IMR-90 (cell line): ENCODE data around the gene PSD2. TPM values are rescaled to one million over a fixed set of nuclear protein-coding genes. Genes with fewer than 3 reads are reported as not detected.

Experiments
- ATAC-seq: fragments of 200-7000 bp; cut with Tn5 transposase; 2 replicates; pipeline ENCODE4 v1.9.1; 2020; ENCODE audit warnings: low read depth, mild to moderate bottlenecking, moderate library complexity
- BruUV-seq: library from RNA; stranded (reverse); fragments of 400-500 nt; replicated peaks from 2 replicates; lab custom pipeline; 2021; lab: Mats Ljungman, UMichigan
- CTCF ChIA-PET: fragments of 300-600 bp; formaldehyde crosslinking; extraction: SDS; loops from one replicate; lab custom pipeline; 2021; ENCODE audit warnings: antibody characterized with exemption; lab: Yijun Ruan, JAX
- POLR2A ChIA-PET: fragments of 300-600 bp; sonication (Branson Sonifier 250); formaldehyde crosslinking; loops from one replicate; lab custom pipeline; 2022; ENCODE audit warnings: antibody characterized with exemption; ENCODE audit not compliant: unreplicated experiment; lab: Charles Lee
- DNase-seq: peaks from one replicate; pipeline ENCODE4 v3.0.0; 2013
- H2AFZ ChIP-seq: replicated peaks from 2 replicates; pipeline ENCODE3; 2013; ENCODE audit warnings: low read length, mild to moderate bottlenecking; ENCODE audit not compliant: poor library complexity
- H2AK5ac ChIP-seq: 2 replicates; pipeline ENCODE4 v1.6.1; 2013; ENCODE audit warnings: low read depth, low read length, inconsistent platforms
- H2AK9ac ChIP-seq: replicated peaks from 2 replicates; pipeline ENCODE3; 2013; ENCODE audit warnings: mild to moderate bottlenecking, low read depth, low read length, moderate library complexity; ENCODE audit not compliant: poor library complexity
- H2BK120ac ChIP-seq: 2 replicates; pipeline ENCODE4 v1.6.1; 2013; ENCODE audit warnings: low read depth, low read length, inconsistent platforms
- H2BK15ac ChIP-seq: 3 replicates; pipeline ENCODE4 v1.6.1; 2013; ENCODE audit warnings: low read depth, low read length, inconsistent platforms
- H2BK20ac ChIP-seq: 2 replicates; pipeline ENCODE4 v1.6.1; 2013; ENCODE audit warnings: low read depth, mild to moderate bottlenecking, inconsistent platforms, low read length, moderate library complexity
- H2BK5ac ChIP-seq: 2 replicates; pipeline ENCODE4 v1.6.1; 2013; ENCODE audit warnings: mild to moderate bottlenecking, low read depth, low read length, inconsistent platforms; ENCODE audit not compliant: poor library complexity, severe bottlenecking
- H3K14ac ChIP-seq: replicated peaks from 2 replicates; pipeline ENCODE4 v1.6.1; 2013; ENCODE audit warnings: low read depth, low read length, inconsistent platforms
- H3K18ac ChIP-seq: 2 replicates; pipeline ENCODE4 v1.6.1; 2013; ENCODE audit warnings: low read depth, low read length, control low read depth
- H3K23ac ChIP-seq: 2 replicates; pipeline ENCODE4 v1.6.1; 2013; ENCODE audit warnings: low read depth, low read length, inconsistent platforms
- H3K27ac ChIP-seq: 2 replicates; pipeline ENCODE4 v1.5.1; 2013; ENCODE audit warnings: mild to moderate bottlenecking, control low read depth, low read length; ENCODE audit not compliant: insufficient read depth
- H3K27me3 ChIP-seq: 2 replicates; pipeline ENCODE4 v1.6.1; 2013; ENCODE audit warnings: low read length; ENCODE audit not compliant: control insufficient read depth, insufficient read depth
- H3K36me3 ChIP-seq: 2 replicates; pipeline ENCODE4 v1.6.1; 2013; ENCODE audit warnings: low read length, mixed read lengths; ENCODE audit not compliant: control insufficient read depth, insufficient read depth
- H3K4ac ChIP-seq: 2 replicates; pipeline ENCODE4 v1.6.1; 2013; ENCODE audit warnings: low read depth, low read length, inconsistent platforms
- H3K4me1 ChIP-seq: 2 replicates; pipeline ENCODE4 v1.6.1; 2013; ENCODE audit warnings: low read length, mixed read lengths; ENCODE audit not compliant: control insufficient read depth, insufficient read depth
- H3K4me2 ChIP-seq: 2 replicates; pipeline ENCODE4 v1.6.1; 2013; ENCODE audit warnings: low read depth, mild to moderate bottlenecking, control low read depth, low read length, moderate library complexity
- H3K4me3 ChIP-seq: 2 replicates; pipeline ENCODE4 v1.5.1; 2013; ENCODE audit warnings: low read depth, mild to moderate bottlenecking, control low read depth, low read length, moderate library complexity; ENCODE audit not compliant: insufficient read depth
- H3K56ac ChIP-seq: 2 replicates; pipeline ENCODE4 v1.6.1; 2013; ENCODE audit warnings: low read length, inconsistent platforms; ENCODE audit not compliant: insufficient read depth; ENCODE audit errors: extremely low read depth
- H3K79me1 ChIP-seq, 2 experiments: 2 replicates each; pipeline ENCODE4 v1.6.1; 2013; ENCODE audit warnings: low read length in 2 of 2, inconsistent platforms in 1 of 2, low read depth in 1 of 2
- H3K9ac ChIP-seq: 2 replicates; pipeline ENCODE4 v1.6.1; 2013; ENCODE audit warnings: low read depth, low read length, control low read depth
- H3K9me1 ChIP-seq: 2 replicates; pipeline ENCODE4 v1.6.1; 2013; ENCODE audit warnings: low read length, inconsistent platforms; ENCODE audit not compliant: insufficient read depth
- H3K9me3 ChIP-seq: 2 replicates; pipeline ENCODE4 v1.6.1; 2013; ENCODE audit warnings: low read length; ENCODE audit not compliant: control insufficient read depth, insufficient read depth
- H4K20me1 ChIP-seq: 2 replicates; pipeline ENCODE4 v1.6.1; 2013; ENCODE audit warnings: low read length, inconsistent platforms; ENCODE audit not compliant: insufficient read depth
- H4K5ac ChIP-seq: 2 replicates; pipeline ENCODE4 v1.6.1; 2013; ENCODE audit warnings: mild to moderate bottlenecking, low read depth, low read length, control low read depth
- H4K8ac ChIP-seq, 2 experiments: 2 replicates each; pipeline ENCODE4 v1.6.1; 2013; ENCODE audit warnings: low read depth in 2 of 2, low read length in 2 of 2, control low read depth in 1 of 2, inconsistent platforms in 1 of 2
- H4K91ac ChIP-seq: 2 replicates; pipeline ENCODE4 v1.6.1; 2013; ENCODE audit warnings: low read depth, low read length, inconsistent platforms; ENCODE audit not compliant: insufficient read depth
- BHLHE40 ChIP-seq: fragments of 150-350 bp; IDR thresholded peaks from 2 replicates; pipeline ENCODE4 v1.6.1; 2016; ENCODE audit warnings: mild to moderate bottlenecking, low read depth, low read length
- CHD1 ChIP-seq: IDR thresholded peaks from 2 replicates; pipeline ENCODE4 v1.6.1; 2012; ENCODE audit warnings: low read depth, low read length, improper control_type of control experiment
- CTCF ChIP-seq: conservative IDR thresholded peaks from 2 replicates; pipeline ENCODE4 v1.5.1; 2012; ENCODE audit warnings: mild to moderate bottlenecking, low read depth, low read length, improper control_type of control experiment
- POLR2A ChIP-seq: IDR thresholded peaks from 2 replicates; pipeline ENCODE4 v1.6.1; 2012; ENCODE audit warnings: mild to moderate bottlenecking, low read depth, low read length
- RFX5 ChIP-seq: IDR thresholded peaks from 2 replicates; pipeline ENCODE4 v1.8.0; 2012; ENCODE audit warnings: low read depth, mild to moderate bottlenecking, low read length, moderate library complexity
- USF2 ChIP-seq: fragments of 150-350 bp; IDR thresholded peaks from 2 replicates; pipeline ENCODE4 v1.6.1; 2017; ENCODE audit warnings: mild to moderate bottlenecking, antibody characterized with exemption, low read length, low read depth
- WGBS, 2 experiments: methylation state at CpG; one replicate each; pipeline versions ENCODE4 v1.1.5 to v1.1.7; 2013; ENCODE audit warnings: missing lambda C conversion rate in 2 of 2; ENCODE audit not compliant: insufficient read length in 1 of 2; ENCODE audit errors: extremely low coverage in 2 of 2; 5-methylcytosine and 5-hydroxymethylcytosine counted together
- dilution Hi-C: fragments of 300-500 bp; cut with HindIII; formaldehyde crosslinking; loops from one replicate; pipeline ENCODE4 v1.14.3; 2018; ENCODE audit warnings: low sequenced_read_pairs; ENCODE audit not compliant: unreplicated experiment
- in situ Hi-C: fragments of 300-500 bp; cut with MboI; formaldehyde crosslinking; loops from 3 replicates; pipeline ENCODE4 v1.14.3; 2019; ENCODE audit warnings: low sequenced_read_pairs, inconsistent platforms, mixed read lengths
- intact Hi-C: fragments of 100-400 bp; cut with micrococcal nuclease; formaldehyde crosslinking; loops from 2 replicates; pipeline ENCODE4 v1.10.0; 2022
- polyA plus RNA-seq, 3 experiments: library from polyadenylated mRNA; depleted of rRNA; stranded (reverse); fragments of >200 nt; gene quantifications; 2 replicates each; pipeline ENCODE4 v1.2.3, GENCODE V29; 2012; ENCODE audit warnings: low replicate concordance in 1 of 3
- total RNA-seq: library from RNA; depleted of rRNA; stranded (reverse); fragments of >200 nt; gene quantifications from 2 replicates; pipeline ENCODE4 v1.2.3, GENCODE V29; 2012

The PSD2 gene
- total and polyA plus RNA-seq, 2 of the 4 experiments (the other 2 are of a cell fraction) = 0.05 TPM; not detected in 1

- no peak for DNase-seq
- intact Hi-C loops (no loop called here), in situ Hi-C loops (loop anchor here (5.0 to 10.0 kb wide), 2 partner anchors 130 to 338 kb away; no protein-coding TSS in a partner anchor), dilution Hi-C loops (loop anchor here (25.0 kb wide), 1 partner anchor 125 kb away; the partner anchor contains the start of gene CXXC5)
- H3K4me3 ChIP-seq = no peak overlapping the region
- H3K23ac ChIP-seq = no peak overlapping the region
- no peak overlapping the region for H2BK120ac ChIP-seq
- no peak overlapping the region for H3K56ac ChIP-seq
- H4K20me1 ChIP-seq = 0 out of 2 replicates have a peak, but pooled peaks cover 3% of the 10 kb centered on the region
- no peak overlapping the region for H2BK5ac ChIP-seq
- no peak overlapping the region for H4K8ac ChIP-seq
- H3K9me1 ChIP-seq = no peaks in the 10 kb centered on the region; the same call in 1 of the 2 replicates
- BruUV-seq = no TSS peak
- H2AFZ ChIP-seq = no peak overlapping the region
- H3K9ac ChIP-seq = no peak overlapping the region
- POLR2A ChIA-PET = no interaction called here
- H3K27me3 ChIP-seq = peaks cover 37% of the 10 kb centered on the region
- no peak overlapping the region for H3K27ac ChIP-seq
- 90% methylated on average over 2 of the region's 10 CpGs; no CpG with 5 or more reads in 1 of the 2 experiments for WGBS, 2 experiments
- H3K9me3 ChIP-seq = no peaks in the 10 kb centered on the region
- no peaks in the 10 kb centered on the region for H3K36me3 ChIP-seq
- no peak overlapping the region for H3K14ac ChIP-seq
- TF ChIP-seq RFX5 (no peak), USF2 (no peak), CHD1 (no peak), CTCF (no peak), BHLHE40 (no peak), POLR2A (no peak)
- no peak overlapping the region for H2AK5ac ChIP-seq
- H3K18ac ChIP-seq = no peak overlapping the region
- no peaks in the 10 kb centered on the region for H3K79me1 ChIP-seq
- no peak overlapping the region for H2BK20ac ChIP-seq
- CTCF ChIA-PET = no interaction called here
- H2BK15ac ChIP-seq = no peak overlapping the region
- no peaks in the 10 kb centered on the region for H3K4me1 ChIP-seq
- no peak overlapping the region for H2AK9ac ChIP-seq
- no peak overlapping the region for H3K4ac ChIP-seq
- no peak for ATAC-seq
- H4K91ac ChIP-seq = no peak overlapping the region
- H4K5ac ChIP-seq = no peak overlapping the region
- no peak overlapping the region for H3K4me2 ChIP-seq
These were observed 32.9 kb upstream of the PSD2 start for GRCh38 chr5:139762615-139763170.
